K562 (cell line): Measurements from ENCODE around the gene MATCAP1. TPM values are rescaled to one million over a fixed set of nuclear protein-coding genes. Genes with fewer than 3 reads are reported as not detected.

ENCODE experiments used
- ATAC-seq: fragments of 200-7000 bp; cut with Tn5 transposase; 3 replicates; pipeline ENCODE4 v1.9.1; 2020; ENCODE audit warnings: moderate library complexity
- Bru-seq: library from RNA; stranded (reverse); fragments of 400-500 nt; gene quantifications from one replicate; lab custom pipeline; 2021; lab: Mats Ljungman, UMichigan
- BruChase-seq, 2 experiments: library from RNA; stranded (reverse); fragments of 400-500 nt; gene quantifications; one replicate each; lab custom pipeline; 2021; lab: Mats Ljungman, UMichigan
- BruUV-seq: library from RNA; stranded (reverse); fragments of 400-500 nt; replicated peaks from 2 replicates; lab custom pipeline; 2021; lab: Mats Ljungman, UMichigan
- CTCF ChIA-PET: fragments of 300-600 bp; formaldehyde crosslinking; extraction: SDS; loops from one replicate; lab custom pipeline; 2021; ENCODE audit warnings: low intra/inter-chr PET ratio; lab: Yijun Ruan, JAX
- POLR2A ChIA-PET: fragments of 300-600, 350-650 bp; sonication (Branson Sonifier 250); formaldehyde crosslinking; extraction: SDS; loops from one replicate; lab custom pipeline; 2021; ENCODE audit warnings: antibody characterized with exemption, inconsistent platforms; lab: Yijun Ruan, JAX
- DNase-seq, 4 experiments: peaks; one replicate each; pipeline versions ENCODE4 v3.0.0 to v3.0.0-alpha.2; 2011 to 2018; ENCODE audit warnings: low spot score in 3 of 4, mixed read lengths in 3 of 4; ENCODE audit errors: extremely low read depth in 1 of 4
- FAIRE-seq: peaks from 2 replicates; lab custom pipeline; 2011; peaks lifted over from hg19 to GRCh38; lab: Jason Lieb, UNC
- H2AFZ ChIP-seq: 2 replicates; pipeline ENCODE4 v1.6.0; 2011; ENCODE audit warnings: low read depth, low read length, control low read depth, inconsistent platforms
- H3K27ac ChIP-seq: fragments of 200-600 bp; 3 replicates; pipeline ENCODE4 v1.8.0; 2011; ENCODE audit warnings: low read depth, mild to moderate bottlenecking, control low read depth, inconsistent platforms, low read length, moderate library complexity, mixed read lengths; ENCODE audit errors: extremely low read depth
- H3K27me3 ChIP-seq, 2 experiments: fragments of 300-600 bp in 1 of 2; 2 replicates in 1 of 2; 3 replicates in 1 of 2; pipeline versions ENCODE4 v1.6.0 to v1.8.0; 2011; ENCODE audit warnings: inconsistent platforms in 2 of 2, low read length in 2 of 2, mild to moderate bottlenecking in 1 of 2, mixed read lengths in 1 of 2, moderate library complexity in 1 of 2; ENCODE audit not compliant: control insufficient read depth in 2 of 2, insufficient read depth in 2 of 2
- H3K36me3 ChIP-seq: fragments of 300-600 bp; 3 replicates; pipeline ENCODE4 v1.8.0; 2011; ENCODE audit warnings: mild to moderate bottlenecking, low read length, inconsistent platforms; ENCODE audit not compliant: control insufficient read depth, insufficient read depth
- H3K4me1 ChIP-seq, 2 experiments: fragments of 200-600 bp in 1 of 2; replicated peaks in 1 of 2; 2 replicates in 1 of 2; 3 replicates in 1 of 2; pipeline versions ENCODE4 v1.5.1 to v1.8.0; 2011; ENCODE audit warnings: inconsistent platforms in 2 of 2, low read length in 2 of 2, mild to moderate bottlenecking in 1 of 2, mixed read lengths in 1 of 2, moderate library complexity in 1 of 2; ENCODE audit not compliant: control insufficient read depth in 2 of 2, insufficient read depth in 2 of 2
- H3K4me2 ChIP-seq: 2 replicates; pipeline ENCODE4 v1.6.1; 2011; ENCODE audit warnings: low read length, control low read depth, inconsistent platforms, mixed read lengths; ENCODE audit not compliant: insufficient read depth
- H3K4me3 ChIP-seq: fragments of 200-600 bp; sonication (generic), shearing (Covaris generic); 2 replicates; pipeline ENCODE4 v1.5.1; 2016; ENCODE audit warnings: control low read depth, inconsistent platforms
- H3K79me2 ChIP-seq: fragments of 200-600 bp; 3 replicates; pipeline ENCODE4 v1.8.0; 2011; ENCODE audit warnings: low read length, inconsistent platforms; ENCODE audit not compliant: control insufficient read depth, insufficient read depth
- H3K9ac ChIP-seq, 2 experiments: 2 replicates each; pipeline versions ENCODE4 v1.6.0 to v1.6.1; 2011; ENCODE audit warnings: low read depth in 2 of 2, low read length in 2 of 2, control low read depth in 1 of 2, inconsistent platforms in 1 of 2, mild to moderate bottlenecking in 1 of 2, mixed read lengths in 1 of 2; ENCODE audit not compliant: insufficient read depth in 1 of 2
- H3K9me1 ChIP-seq: one replicate; pipeline ENCODE4 v1.6.0; 2011; ENCODE audit warnings: inconsistent platforms, mild to moderate bottlenecking, low read length, moderate library complexity; ENCODE audit not compliant: control insufficient read depth, insufficient read depth
- H3K9me3 ChIP-seq: replicated peaks from 2 replicates; pipeline ENCODE4 v1.5.1; 2011; ENCODE audit warnings: low read depth, low read length, inconsistent platforms; ENCODE audit not compliant: control insufficient read depth, insufficient read depth
- H4K20me1 ChIP-seq: replicated peaks from 2 replicates; pipeline ENCODE4 v1.6.1; 2011; ENCODE audit warnings: low read length, inconsistent platforms, mixed read lengths; ENCODE audit not compliant: control insufficient read depth, insufficient read depth
- FOXJ2 ChIP-seq: fragments of 200-800 bp; sonication (Bioruptor generic); IDR thresholded peaks from 2 replicates; pipeline ENCODE4 v1.6.1; 2016; ENCODE audit warnings: missing genetic modification characterization, missing compliant biosample characterization
- FOXK2 ChIP-seq, 2 experiments: fragments of 450-650 bp; IDR thresholded peaks in 1 of 2; conservative IDR thresholded peaks in 1 of 2; 2 replicates each; pipeline ENCODE4 v1.6.1; 2016; ENCODE audit warnings: low read depth in 2 of 2, mild to moderate bottlenecking in 1 of 2
- HLTF ChIP-seq: fragments of 450-650 bp; IDR thresholded peaks from 2 replicates; pipeline ENCODE4 v1.6.1; 2016
- HOXB6 ChIP-seq: fragments of 250-450 bp; sonication (Bioruptor Pico); IDR thresholded peaks from 2 replicates; pipeline ENCODE4 v1.5.1; 2022; ENCODE audit warnings: mild to moderate bottlenecking, borderline replicate concordance
- TAF1 ChIP-seq: IDR thresholded peaks from 2 replicates; pipeline ENCODE4 v1.6.1; 2011; ENCODE audit warnings: mild to moderate bottlenecking, low read length, moderate library complexity; ENCODE audit not compliant: insufficient read depth, control insufficient read depth, severe bottlenecking; ENCODE audit errors: extremely low read depth
- WGBS: fragments of 100-300 bp; shearing (Covaris generic); methylation state at CpG from one replicate; pipeline ENCODE4 v1.1.6; 2016; ENCODE audit warnings: low coverage, mixed read lengths; ENCODE audit not compliant: insufficient coverage; ENCODE audit errors: missing lambda C conversion rate; 5-methylcytosine and 5-hydroxymethylcytosine counted together
- in situ Hi-C: fragments of 300-500 bp; cut with MboI; formaldehyde crosslinking; loops from 4 replicates; pipeline ENCODE4 v1.15.0; 2018; ENCODE audit warnings: inconsistent platforms, mixed read lengths
- intact Hi-C: fragments of 100-400 bp; cut with micrococcal nuclease; formaldehyde crosslinking; loops from 2 replicates; pipeline ENCODE4 v1.14.2; 2022
- long read RNA-seq, 3 experiments: library from polyadenylated mRNA in 2 of 3; library from RNA in 1 of 3; unstranded in 2 of 3; stranded (forward) in 1 of 3; transcript quantifications; one replicate each; pipeline ENCODE4 v2.0.0, GENCODE V29; 2019 to 2022
- polyA minus RNA-seq, 3 experiments: library from RNA; depleted of rRNA, polyadenylated mRNA; stranded (reverse); fragments of >200 nt; gene quantifications; 2 replicates each; pipeline ENCODE4 v1.2.3, GENCODE V29; 2011
- polyA plus RNA-seq, 8 experiments: library from polyadenylated mRNA; depleted of rRNA in 4 of 8; stranded (reverse) in 5 of 8; unstranded in 3 of 8; fragments of >200 nt; fragmentation: Nextera tagmentation in 2 of 8; fragmentation: Illumina TruSeq in 1 of 8; extraction: Ambion mirVana in 2 of 8; extraction: Trizol in 1 of 8; gene quantifications; 2 replicates each; pipeline versions ENCODE4 v1.2.1 to v1.2.3, GENCODE V29; 2011 to 2014; ENCODE audit warnings: inconsistent platforms in 1 of 8, missing spikeins in 1 of 8
- total RNA-seq, 7 experiments: library from RNA; depleted of rRNA in 6 of 7; stranded (reverse); fragments of >200 nt in 6 of 7; fragmentation: Illumina TruSeq in 2 of 7; extraction: Trizol in 2 of 7; gene quantifications; 2 replicates each; pipeline versions ENCODE4 v1.2.1 to v1.2.3, GENCODE V29; 2011 to 2021; ENCODE audit warnings: low replicate concordance in 1 of 7
- TF ChIP-seq, protein P1 (sequence below): fragments of 250-450 bp; sonication (Bioruptor Pico); IDR thresholded peaks from 2 replicates; pipeline ENCODE4 v1.5.0; 2020; ENCODE audit warnings: mild to moderate bottlenecking, borderline replicate concordance
- TF ChIP-seq, protein P2 (sequence below): fragments of 250-450 bp; sonication (Bioruptor Pico); IDR thresholded peaks from 2 replicates; pipeline ENCODE4 v1.5.0; 2021
- TF ChIP-seq, protein P3 (sequence below): sonication (generic); formaldehyde crosslinking; IDR thresholded peaks from 2 replicates; pipeline ENCODE4 v1.8.0; 2022; ENCODE audit warnings: mild to moderate bottlenecking, missing genetic modification reagents
- TF ChIP-seq, protein P4 (sequence below), 2 experiments: fragments of 450-650 bp; conservative IDR thresholded peaks; 2 replicates each; pipeline ENCODE4 v1.6.1; 2017; ENCODE audit warnings: mild to moderate bottlenecking in 2 of 2, moderate library complexity in 2 of 2

Gene MATCAP1
- 49.6 and 111 TPM in 2 replicates for total RNA-seq (2011; cell fraction: chromatin; rRNA removed; ENCODE audit: low replicate concordance)
- total RNA-seq (2011; cell fraction: nucleolus; rRNA removed): 67.4 and 83.6 TPM in 2 replicates
- 53.7 and 59.5 TPM in 2 replicates for total RNA-seq (2011; cell fraction: nucleoplasm; rRNA removed)
- 10.3 and 13.2 TPM in 2 replicates for total RNA-seq (2014; rRNA removed)
- 5.6 and 6.0 TPM in 2 replicates for total RNA-seq (2014; rRNA removed; fragmentation: Illumina TruSeq; extraction: Trizol)
- total RNA-seq (2015; rRNA removed; fragmentation: Illumina TruSeq; extraction: Trizol): 9.2 and 9.9 TPM in 2 replicates
- total RNA-seq (2021): 16.6 and 16.9 TPM in 2 replicates
- polyA plus RNA-seq (2011; rRNA removed): 13.4 and 17.8 TPM in 2 replicates
- 19.3 and 25.9 TPM in 2 replicates for polyA plus RNA-seq (2011; cell fraction: cytosol; rRNA removed)
- polyA plus RNA-seq (2011; cell fraction: nucleus; rRNA removed): 127 and 197 TPM in 2 replicates
- polyA plus RNA-seq (2012): 18.3 and 21.0 TPM in 2 replicates
- 10.6 and 12.0 TPM in 2 replicates for polyA plus RNA-seq (2014; fragmentation: Illumina TruSeq; extraction: Trizol)
- polyA plus RNA-seq (2014; fragmentation: Nextera tagmentation; extraction: Ambion mirVana): 1 to 10 TPM; 3.4 to 3.8 TPM
- polyA plus RNA-seq (2014; rRNA removed): 20.5 and 27.5 TPM in 2 replicates
- polyA minus RNA-seq (2011; rRNA and poly(A)+ RNA removed): 5.0 and 6.0 TPM in 2 replicates
- 5.5 and 9.5 TPM in 2 replicates for polyA minus RNA-seq (2011; cell fraction: cytosol; rRNA and poly(A)+ RNA removed)
- polyA minus RNA-seq (2011; cell fraction: nucleus; rRNA and poly(A)+ RNA removed): 28.1 and 37.3 TPM in 2 replicates
- Bru-seq, nascent RNA: percentile 63 among the genes with signal in this experiment
- BruChase-seq, experiment 1, labeled RNA remaining after a 2-hour chase: percentile 58 among the genes with signal in this experiment
- percentile 64 among the genes with signal in this experiment for BruChase-seq, experiment 2, labeled RNA remaining after a 6-hour chase
- long read RNA-seq, experiment 1, partial matches to known transcripts: 2 of 19 reads
- long read RNA-seq, experiment 1, other reads (novel, unspliced or antisense): 12 of 19 reads
- long read RNA-seq, experiment 2, partial matches to known transcripts: 1 of 6 reads
- long read RNA-seq, experiment 2, other reads (novel, unspliced or antisense): 2 of 6 reads
- long read RNA-seq, experiment 3, partial matches to known transcripts: 0 of 2 reads
- long read RNA-seq, experiment 3, other reads (novel, unspliced or antisense): 1 of 2 reads

DNA sequence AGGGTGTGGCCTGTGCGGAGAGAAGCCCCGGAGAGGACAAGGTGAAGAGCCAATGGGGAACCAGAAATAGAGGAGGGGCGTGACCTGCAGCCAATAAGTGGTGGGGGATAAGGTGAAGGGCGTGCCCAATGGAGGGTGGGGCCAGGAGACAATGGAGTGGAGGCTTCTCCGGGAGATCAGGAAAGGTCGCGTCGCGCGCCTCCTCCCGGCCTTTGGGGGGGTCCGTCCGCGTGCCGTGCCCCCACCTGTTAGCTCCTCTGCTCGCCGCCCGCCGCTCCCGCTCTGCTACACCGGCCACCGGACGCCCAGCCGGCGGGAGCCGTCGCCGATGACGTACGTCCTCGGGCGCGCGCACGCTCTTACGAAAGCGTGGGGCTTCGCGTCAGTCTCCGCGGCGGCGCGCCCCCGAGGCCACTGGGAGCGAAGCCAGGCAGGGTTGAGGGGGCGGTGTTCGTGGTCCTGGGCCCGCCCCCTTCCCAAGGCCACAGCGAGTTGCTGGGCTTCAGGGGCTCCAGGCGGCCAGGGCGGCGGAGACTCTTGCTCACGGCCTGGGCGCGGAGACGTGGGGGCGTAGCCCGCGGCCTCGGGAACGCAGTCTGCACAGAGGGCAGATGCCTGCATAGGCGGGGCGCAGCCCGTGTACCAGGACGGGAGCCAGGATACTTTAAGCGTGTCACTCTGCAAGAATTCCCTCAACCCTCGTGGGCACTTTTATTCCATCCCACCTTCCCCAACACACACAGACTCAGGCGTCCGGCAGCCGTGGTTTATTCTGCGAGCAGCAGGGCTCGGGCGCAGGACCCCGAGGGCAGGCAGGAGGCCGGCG lies at the start of gene MATCAP1:
TSS of gene MATCAP1 (minus strand) at position 337 of the 826 bp plus-strand sequence. CDS start 3,353 bp downstream, outside the sequence.
- POLR2A ChIA-PET: interaction anchor here (1.4 kb wide), 1 partner anchor 19 kb away, joined by 3 read pairs; no protein-coding TSS in a partner anchor
- Histone ChIP-seq H3K9me1 (no peaks in the 10 kb centered on the region), H3K4me2 (peak within 1 kb of the TSS; percentile 99), H3K79me2 (peaks cover 14% of the 10 kb centered on the region), H2AFZ (peak within 1 kb of the TSS; percentile 91), H3K27ac (peak within 1 kb of the TSS; percentile 91), H3K27me3 (no peaks in the 10 kb centered on the region), H3K4me1 (peaks cover 13 to 50% of the 10 kb centered on the region in 2 experiments), H3K36me3 (no peaks in the 10 kb centered on the region), H3K9ac (peak within 1 kb of the TSS; percentile 81 to 97), H3K9me3 (no peaks in the 10 kb centered on the region), H3K4me3 (peak within 1 kb of the TSS; percentile 61), H4K20me1 (peaks cover 11% of the 10 kb centered on the region)
- ATAC-seq: peak; percentile 97
- in situ Hi-C loops (no loop called here), intact Hi-C loops (loop anchor here (1.0 to 10.0 kb wide), 3 partner anchors 62 to 229 kb away; no protein-coding TSS in a partner anchor)
- peak; percentile 100 for FAIRE-seq
- BruUV-seq: no TSS peak
- CTCF ChIA-PET: interaction anchor here (1.2 to 1.4 kb wide), 2 partner anchors 29 to 207 kb away, joined by 3 to 5 read pairs; no protein-coding TSS in a partner anchor
- peak; percentile 98 to 100 (median 98) for DNase-seq
- 5% methylated on average over 72 of the region's 77 CpGs for WGBS
- TF ChIP-seq, protein P1, sequence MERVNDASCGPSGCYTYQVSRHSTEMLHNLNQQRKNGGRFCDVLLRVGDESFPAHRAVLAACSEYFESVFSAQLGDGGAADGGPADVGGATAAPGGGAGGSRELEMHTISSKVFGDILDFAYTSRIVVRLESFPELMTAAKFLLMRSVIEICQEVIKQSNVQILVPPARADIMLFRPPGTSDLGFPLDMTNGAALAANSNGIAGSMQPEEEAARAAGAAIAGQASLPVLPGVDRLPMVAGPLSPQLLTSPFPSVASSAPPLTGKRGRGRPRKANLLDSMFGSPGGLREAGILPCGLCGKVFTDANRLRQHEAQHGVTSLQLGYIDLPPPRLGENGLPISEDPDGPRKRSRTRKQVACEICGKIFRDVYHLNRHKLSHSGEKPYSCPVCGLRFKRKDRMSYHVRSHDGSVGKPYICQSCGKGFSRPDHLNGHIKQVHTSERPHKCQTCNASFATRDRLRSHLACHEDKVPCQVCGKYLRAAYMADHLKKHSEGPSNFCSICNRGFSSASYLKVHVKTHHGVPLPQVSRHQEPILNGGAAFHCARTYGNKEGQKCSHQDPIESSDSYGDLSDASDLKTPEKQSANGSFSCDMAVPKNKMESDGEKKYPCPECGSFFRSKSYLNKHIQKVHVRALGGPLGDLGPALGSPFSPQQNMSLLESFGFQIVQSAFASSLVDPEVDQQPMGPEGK (CRISPR knock-in tag): no peak
- TF ChIP-seq FOXJ2 (tag): 0 out of 2 replicates have a peak, but pooled peaks have one; percentile 50
- no peak for TF ChIP-seq HLTF
- TF ChIP-seq, protein P2, sequence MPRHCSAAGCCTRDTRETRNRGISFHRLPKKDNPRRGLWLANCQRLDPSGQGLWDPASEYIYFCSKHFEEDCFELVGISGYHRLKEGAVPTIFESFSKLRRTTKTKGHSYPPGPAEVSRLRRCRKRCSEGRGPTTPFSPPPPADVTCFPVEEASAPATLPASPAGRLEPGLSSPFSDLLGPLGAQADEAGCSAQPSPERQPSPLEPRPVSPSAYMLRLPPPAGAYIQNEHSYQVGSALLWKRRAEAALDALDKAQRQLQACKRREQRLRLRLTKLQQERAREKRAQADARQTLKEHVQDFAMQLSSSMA (CRISPR knock-in tag): no peak
- TF ChIP-seq, protein P3, sequence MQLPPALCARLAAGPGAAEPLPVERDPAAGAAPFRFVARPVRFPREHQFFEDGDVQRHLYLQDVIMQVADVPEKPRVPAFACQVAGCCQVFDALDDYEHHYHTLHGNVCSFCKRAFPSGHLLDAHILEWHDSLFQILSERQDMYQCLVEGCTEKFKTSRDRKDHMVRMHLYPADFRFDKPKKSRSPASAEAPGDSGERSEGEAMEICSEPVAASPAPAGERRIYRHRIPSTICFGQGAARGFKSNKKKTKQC (CRISPR knock-in tag): peak; percentile 55; the same call in 1 of the 2 replicates
- 0 out of 4 replicates have a peak, but pooled peaks of 1 of the 2 experiments have one; percentile 41 for TF ChIP-seq FOXK2 (conservative IDR thresholded peaks at IDR 0.05 in 1 of 2, IDR thresholded peaks at IDR 0.05 in 1 of 2; ENCODE audit: low read depth in 2 of 2)
- peak; percentile 36 for TF ChIP-seq TAF1
- TF ChIP-seq, protein P4, sequence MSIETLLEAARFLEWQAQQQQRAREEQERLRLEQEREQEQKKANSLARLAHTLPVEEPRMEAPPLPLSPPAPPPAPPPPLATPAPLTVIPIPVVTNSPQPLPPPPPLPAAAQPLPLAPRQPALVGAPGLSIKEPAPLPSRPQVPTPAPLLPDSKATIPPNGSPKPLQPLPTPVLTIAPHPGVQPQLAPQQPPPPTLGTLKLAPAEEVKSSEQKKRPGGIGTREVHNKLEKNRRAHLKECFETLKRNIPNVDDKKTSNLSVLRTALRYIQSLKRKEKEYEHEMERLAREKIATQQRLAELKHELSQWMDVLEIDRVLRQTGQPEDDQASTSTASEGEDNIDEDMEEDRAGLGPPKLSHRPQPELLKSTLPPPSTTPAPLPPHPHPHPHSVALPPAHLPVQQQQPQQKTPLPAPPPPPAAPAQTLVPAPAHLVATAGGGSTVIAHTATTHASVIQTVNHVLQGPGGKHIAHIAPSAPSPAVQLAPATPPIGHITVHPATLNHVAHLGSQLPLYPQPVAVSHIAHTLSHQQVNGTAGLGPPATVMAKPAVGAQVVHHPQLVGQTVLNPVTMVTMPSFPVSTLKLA (conservative IDR thresholded peaks at IDR 0.05): peak; percentile 73 to 89
- TF ChIP-seq HOXB6 (CRISPR knock-in tag): no peak
